NCI-H748 treated with DMSO at 0.1 percent for 48 hours (cell line): Measurements from ENCODE around the gene CDC42.
"Not testable (repeated sequence)": the region's sequence is repeated elsewhere in the genome, so short reads cannot be mapped to it uniquely, and the experiment has no call there.

Source experiments
- DNase-seq: peaks from one replicate; lab custom pipeline; 2025; lab: John Stamatoyannopoulos, UW

Gene CDC42

GRCh38 chr1:22075718-22076117 lies 23.2 kb downstream of the CDC42 start:
- no peak for DNase-seq

DNA sequence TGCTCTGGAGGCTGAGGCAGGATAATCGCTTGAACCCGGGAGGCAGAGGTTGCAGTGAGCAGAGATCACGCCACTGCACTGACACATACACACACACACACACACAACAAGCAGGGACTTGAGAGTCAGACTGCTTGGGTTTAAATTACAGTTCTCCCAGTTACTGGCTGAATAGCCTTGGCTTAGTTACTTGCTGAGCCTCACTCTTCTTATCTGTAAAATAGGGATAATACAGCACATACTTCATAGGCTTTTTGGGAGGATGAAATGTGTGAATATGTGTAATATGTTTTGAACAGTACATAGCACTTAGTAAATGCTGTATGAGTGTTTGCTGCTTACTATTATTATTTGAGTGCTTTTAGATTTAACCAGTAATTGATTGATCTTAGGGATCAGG lies 23.8 kb downstream of the CDC42 start:
- DNase-seq = no peak

- no peak for DNase-seq
These were observed 25.2 kb downstream of the CDC42 start for GRCh38 chr1:22077728-22078127.

- DNase-seq = no peak
These were observed 25.6 kb downstream of the CDC42 start for GRCh38 chr1:22078133-22078532.

- DNase-seq = no peak
These were observed 27.7 kb downstream of the CDC42 start for GRCh38 chr1:22080191-22080590.

- DNase-seq = no peak
These were observed 35.8 kb downstream of the CDC42 start for GRCh38 chr1:22088331-22088730.

DNA sequence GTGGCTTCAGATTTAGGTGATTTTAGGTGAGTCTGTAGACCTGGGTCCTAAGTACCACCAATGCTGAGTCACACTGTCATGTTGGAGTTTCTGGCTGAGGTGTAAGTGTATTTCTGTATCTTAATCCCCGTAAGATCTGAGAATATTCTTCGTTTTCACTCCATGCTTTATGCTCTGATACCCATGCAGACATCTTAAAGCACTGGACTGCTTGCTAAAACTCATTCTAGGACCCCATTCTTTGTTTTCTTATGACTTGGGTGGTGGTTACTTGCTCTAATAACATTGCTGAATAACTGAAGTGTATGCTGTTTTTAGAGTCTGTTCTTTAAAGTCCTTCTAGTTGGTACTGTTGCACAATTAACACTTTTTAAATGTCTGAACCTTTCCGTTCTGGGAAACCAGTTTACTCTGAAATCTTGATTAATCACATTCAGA lies 36.6 kb downstream of the CDC42 start:
- DNase-seq = no peak

- DNase-seq = no peak
These were observed 37.3 kb downstream of the CDC42 start for GRCh38 chr1:22089787-22090186.

DNA sequence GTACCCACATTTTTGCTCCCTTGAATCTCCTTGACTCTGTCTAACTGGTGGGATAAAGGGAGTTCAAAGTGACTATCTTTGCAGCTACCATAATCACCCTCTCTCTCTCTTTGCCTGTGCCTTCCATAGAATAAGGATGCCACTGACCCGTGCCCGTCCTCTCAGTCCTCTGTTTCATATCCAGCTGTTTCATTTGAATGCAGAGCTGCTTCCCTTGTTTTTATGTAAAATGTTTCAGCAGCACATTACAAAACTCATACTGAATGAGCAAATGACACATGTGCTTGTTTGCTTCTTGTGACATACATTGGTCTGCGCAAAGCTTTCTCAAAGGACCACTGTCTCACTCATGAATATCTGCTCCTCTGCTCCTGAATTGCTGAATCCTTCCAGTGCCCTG lies 38.4 kb downstream of the CDC42 start:
- DNase-seq = no peak

DNA sequence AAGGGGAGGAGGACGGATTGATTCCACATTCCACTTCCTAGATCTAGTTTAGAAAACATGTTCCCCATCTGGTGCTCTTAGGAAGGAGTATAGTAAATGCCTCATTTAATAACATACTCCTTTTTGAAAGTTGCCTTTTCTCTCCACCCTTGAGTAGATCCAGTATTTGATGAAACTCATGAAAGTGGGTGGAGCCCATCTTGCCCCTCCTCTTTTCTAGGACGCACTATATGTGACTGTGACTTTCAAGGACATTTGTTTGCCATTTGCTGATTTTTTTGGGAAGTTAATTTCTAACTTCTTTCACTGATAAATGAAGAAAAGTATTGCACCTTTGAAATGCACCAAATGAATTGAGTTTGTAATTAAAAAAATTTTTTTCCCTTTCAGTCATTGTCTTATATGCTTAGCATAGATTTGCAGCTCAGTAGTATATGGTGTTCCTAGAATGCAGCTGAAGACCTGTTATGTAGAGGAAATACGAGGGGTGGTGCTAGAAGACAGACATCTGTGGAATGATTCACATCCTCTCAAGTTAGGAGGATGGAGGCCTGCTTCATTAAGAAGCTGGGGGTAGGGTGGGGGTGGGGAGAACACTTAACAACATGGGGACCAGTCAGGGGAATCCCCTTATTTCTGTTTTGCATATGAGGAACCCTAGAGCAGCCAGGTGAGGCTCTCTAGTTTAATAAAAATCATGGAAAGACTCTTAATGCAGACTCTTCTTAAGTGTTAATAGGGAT lies 39.7 kb downstream of the CDC42 start:
- not testable (repeated sequence) for DNase-seq

DNA sequence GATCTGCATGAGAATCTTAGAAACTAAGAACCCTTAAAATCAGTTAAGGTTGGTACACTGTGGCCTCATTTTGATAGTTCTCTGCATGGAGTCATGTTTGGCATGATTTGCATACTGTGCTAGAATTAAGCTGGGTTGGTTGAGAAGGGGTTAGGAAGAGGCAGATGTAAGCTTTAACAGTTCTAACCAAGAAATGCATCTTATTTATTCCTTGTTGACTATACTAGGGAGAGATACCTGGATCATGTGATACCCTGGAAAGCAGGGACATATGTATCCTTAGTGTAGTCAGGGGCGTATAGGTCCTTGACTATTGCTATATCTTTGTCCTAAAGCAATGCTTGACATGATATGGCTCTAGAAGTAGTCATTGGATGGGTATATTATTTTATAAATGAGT lies 41.0 kb downstream of the CDC42 start:
- no peak for DNase-seq

DNA sequence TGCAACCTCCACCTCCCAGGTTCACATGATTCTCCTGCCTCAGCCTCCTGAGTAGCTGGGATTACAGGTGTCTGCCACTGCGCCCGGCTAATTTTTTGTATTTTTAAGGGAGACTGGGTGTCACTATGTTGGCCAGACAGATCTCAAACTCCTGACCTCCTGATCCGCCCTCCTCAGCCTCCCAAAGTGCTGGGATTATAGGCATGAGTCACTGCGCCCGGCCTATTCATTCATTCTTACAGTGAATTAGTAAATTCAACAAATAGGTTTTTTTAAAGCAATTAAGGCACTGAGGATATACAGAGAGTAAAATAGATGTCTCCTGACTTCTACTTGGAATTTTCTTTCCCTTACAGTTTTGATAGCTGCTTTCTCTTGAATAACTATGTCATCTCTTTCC lies 43.5 kb downstream of the CDC42 start:
- DNase-seq = no peak

DNA sequence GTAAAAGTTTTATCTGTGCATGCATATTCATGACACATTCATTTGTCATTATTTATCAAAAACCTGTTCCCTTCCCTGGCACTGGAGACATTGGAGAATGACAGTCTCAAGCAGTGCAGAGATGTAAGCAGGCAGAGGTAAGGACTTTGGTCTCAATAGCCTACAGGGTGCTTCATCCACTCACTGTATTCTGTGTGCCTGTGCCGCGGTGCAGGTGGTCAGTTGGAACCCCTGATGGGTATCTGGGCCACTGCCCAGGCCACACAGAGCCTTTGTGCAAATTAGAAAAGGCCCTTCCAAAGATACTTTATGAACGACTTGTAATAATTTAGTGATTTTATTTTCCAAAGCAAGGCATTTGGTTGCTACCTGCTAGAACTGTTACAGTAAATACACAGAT lies 44.0 kb downstream of the CDC42 start:
- no peak for DNase-seq

DNA sequence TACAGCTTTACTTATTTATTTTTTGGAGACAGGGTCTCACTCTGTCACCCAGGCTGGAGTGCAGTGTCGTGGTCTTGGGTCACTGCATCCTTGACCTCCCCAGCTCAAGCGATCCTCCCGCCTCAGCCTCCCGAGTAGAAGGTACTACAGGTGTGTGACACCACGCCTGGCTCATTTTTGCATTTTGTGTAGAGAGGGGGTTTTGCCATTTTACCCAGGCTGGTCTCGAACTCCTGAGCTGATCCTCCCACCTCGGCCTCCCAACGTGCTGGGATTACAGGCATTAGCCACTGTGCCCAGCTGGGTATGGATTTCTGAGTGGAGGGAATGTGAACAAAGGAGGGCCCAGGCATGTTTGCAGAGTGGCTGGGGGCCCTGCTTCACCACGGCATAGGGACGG lies 46.2 kb downstream of the CDC42 start:
- no peak for DNase-seq

GRCh38 chr1:22100168-22100567 lies 47.7 kb downstream of the CDC42 start:
- DNase-seq = no peak

GRCh38 chr1:22101199-22101598 lies 48.7 kb downstream of the CDC42 start:
- DNase-seq = no peak

DNA sequence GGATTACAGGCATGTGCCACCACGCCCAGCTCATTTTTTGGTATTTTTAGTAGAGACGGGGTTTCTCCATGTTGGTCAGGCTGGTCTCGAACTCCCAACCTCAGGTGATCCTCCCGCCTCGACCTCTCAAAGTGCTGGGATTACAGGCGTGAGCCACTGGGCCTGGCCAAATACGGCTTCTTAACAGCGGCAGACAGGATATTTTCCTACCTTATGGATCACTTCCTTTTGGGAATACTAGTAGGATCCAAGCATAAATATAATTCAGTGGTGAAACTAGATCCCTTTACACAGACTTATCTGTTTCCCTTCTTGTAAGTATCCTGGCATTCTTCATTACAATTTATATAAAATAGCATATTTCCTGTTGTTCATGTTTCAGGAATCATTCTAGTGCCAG lies 49.5 kb downstream of the CDC42 start:
- no peak for DNase-seq

DNA sequence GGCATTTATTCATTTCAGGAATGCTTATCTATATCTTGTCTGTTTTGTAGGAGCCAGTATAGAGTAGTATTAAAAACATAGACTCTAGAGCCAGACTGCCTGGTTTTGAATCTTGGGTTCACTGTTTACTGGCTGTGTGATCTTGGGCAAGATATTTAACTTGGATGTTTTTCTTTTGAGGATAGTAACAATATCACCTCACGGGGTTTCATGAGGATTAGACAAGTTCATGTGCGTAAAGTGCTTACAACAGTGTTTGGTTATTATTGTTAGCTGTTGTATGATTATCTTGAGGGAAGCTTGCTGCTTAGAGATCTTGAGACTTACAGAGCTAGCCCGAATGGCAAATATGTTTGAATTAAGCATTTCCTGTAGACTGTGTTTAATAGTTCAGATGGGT lies 50.2 kb downstream of the CDC42 start:
- no peak for DNase-seq

DNA sequence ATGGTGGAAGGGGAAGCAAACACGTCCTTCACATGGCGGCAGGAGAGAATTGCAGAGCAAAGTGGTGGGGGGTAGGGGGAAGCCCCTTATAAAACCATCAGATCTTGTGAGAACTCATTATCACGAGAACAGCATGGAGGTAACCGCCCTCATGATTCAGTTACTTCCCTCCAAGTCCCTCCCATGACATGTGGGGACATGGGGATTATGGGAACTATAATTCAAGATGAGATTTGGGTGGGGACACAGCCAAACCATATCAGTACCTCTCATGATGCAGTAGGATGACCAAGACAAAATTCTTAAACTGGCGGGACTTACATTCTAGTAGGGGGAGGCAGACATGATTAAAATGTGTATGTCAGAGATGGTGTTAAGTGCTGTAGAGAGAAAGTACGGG lies 51.6 kb downstream of the CDC42 start:
- no peak for DNase-seq

DNA sequence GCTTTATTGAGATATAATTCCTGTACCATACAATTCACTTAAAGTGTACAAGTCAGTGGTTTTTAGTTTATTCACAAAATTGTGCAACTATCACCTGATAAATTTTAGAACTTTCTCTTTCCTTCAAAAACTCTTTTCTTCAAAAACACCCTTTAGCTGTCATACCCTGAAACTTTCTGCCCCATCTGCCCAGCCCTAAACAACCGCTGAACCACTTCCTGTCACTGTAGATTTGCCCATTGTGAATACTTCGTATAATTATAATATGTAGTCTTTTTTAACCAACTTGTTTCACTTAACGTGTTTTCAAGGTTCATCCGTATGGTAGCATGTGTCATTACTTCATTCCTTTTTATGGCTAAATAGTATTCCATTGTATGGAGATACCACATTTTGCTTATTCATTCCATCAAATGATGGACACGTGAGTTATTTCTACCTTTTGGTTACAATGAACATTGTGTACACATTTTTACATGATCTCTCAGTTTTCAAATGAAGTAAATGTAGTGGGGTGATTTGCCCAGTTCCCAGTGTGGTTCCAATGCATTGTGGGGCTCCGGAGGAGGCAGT lies 52.4 kb downstream of the CDC42 start:
- DNase-seq = no peak

DNA sequence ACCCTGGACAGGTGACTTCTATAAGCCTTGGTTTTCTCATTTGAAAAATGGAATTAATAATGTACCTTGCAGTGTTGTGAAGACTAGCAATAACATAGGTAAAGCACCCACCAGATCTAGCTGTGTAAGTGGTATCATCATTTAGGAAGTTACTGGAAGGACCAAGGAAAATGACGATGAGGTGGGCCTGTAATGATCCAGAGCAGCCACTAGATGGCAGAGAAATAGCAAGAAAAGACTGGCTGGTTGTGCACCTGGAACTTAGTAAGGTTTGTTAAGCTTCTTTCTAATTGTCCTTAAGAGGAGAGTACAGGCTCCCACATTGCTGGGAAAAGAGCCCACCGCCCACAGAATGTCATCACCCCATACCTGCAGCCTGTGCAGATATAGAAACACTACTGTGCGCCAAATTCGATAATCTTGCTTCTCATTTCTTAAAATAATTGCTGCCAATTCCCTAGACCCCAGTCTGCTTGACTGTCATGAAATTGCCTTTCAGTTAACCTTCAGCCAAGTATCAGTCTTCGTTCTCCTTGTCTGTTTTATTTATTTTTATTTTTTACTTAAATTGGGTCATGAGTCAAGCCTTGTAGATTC lies 53.2 kb downstream of the CDC42 start:
- DNase-seq = peak; percentile 31

- no peak for DNase-seq
These were observed 54.6 kb downstream of the CDC42 start for GRCh38 chr1:22107126-22107525.

GRCh38 chr1:22108339-22109105 lies 56.0 kb downstream of the CDC42 start:
- DNase-seq = no peak
